GM19455 (cell line): ENCODE data around the gene NEU1.
"Not testable (repeated sequence)": the region's sequence is repeated elsewhere in the genome, so short reads cannot be mapped to it uniquely, and the experiment has no call there.

Experiments
- ATAC-seq: cut with Tn5 transposase; IDR thresholded peaks from one replicate; pipeline ENCODE4 v1.9.1; 2021; ENCODE audit not compliant: unreplicated experiment

Gene NEU1

DNA sequence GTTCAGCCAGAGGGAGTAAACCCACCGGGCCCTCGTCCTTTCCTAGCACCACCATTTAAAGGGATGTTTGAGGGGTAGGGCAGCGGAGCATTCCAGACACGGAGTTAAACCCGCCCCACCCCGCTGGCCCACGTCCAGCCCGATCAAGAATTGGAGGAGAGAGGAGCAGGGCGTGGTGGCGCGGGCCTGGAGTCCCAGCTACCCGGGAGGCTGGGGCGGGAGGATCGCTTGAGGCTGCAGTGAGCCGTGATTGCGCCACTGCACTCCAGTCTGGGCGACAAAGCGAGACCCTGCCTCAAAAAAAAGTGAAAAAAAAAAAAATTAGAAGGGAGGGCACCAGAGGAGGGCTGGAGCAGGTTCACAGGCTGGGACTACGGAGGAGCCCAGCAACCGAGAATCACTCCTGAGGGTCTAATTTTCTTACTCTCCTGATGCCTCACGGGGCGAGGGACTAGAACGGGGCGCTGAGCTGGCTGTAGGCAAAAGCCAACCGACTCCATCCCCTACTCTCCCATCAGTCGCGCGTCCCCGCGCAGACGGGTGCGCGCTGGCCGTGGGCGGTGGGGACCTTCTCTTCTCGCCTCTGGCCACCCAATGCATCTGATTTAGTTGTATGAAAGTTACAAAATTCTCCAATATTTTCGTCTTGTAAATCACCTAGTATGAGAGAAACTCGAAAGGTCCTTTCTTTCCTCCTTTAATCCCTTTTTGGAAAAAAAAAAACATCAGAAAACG is 41.2 kb downstream of the NEU1 start:
- peak; percentile 57 for ATAC-seq

DNA sequence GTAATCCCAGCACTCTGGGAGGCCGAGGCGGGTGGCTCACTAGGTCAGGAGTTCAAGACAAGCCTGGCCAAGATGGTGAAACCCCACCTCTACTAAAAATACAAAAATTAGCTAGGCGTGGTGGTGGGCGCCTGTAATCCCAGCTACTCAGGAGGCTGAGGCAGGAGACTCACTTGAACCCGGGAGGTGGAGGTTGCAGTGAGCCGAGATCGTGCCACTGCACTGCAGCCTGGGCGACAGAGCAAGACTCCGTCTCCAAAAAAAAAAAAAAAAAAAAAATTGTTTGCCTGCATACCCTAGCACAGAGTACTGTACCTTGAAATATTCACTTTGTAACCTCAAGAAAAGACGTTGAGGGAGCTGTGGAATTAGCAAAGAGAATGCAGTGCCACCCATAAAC is 42.2 kb downstream of the NEU1 start:
- ATAC-seq: not testable (repeated sequence)

- ATAC-seq: no peak
Observed at GRCh38 chr6:31819871-31820299, 42.7 kb downstream of the NEU1 start.

GRCh38 chr6:31817929-31818511 is 44.6 kb downstream of the NEU1 start:
- ATAC-seq: not testable (repeated sequence)

DNA sequence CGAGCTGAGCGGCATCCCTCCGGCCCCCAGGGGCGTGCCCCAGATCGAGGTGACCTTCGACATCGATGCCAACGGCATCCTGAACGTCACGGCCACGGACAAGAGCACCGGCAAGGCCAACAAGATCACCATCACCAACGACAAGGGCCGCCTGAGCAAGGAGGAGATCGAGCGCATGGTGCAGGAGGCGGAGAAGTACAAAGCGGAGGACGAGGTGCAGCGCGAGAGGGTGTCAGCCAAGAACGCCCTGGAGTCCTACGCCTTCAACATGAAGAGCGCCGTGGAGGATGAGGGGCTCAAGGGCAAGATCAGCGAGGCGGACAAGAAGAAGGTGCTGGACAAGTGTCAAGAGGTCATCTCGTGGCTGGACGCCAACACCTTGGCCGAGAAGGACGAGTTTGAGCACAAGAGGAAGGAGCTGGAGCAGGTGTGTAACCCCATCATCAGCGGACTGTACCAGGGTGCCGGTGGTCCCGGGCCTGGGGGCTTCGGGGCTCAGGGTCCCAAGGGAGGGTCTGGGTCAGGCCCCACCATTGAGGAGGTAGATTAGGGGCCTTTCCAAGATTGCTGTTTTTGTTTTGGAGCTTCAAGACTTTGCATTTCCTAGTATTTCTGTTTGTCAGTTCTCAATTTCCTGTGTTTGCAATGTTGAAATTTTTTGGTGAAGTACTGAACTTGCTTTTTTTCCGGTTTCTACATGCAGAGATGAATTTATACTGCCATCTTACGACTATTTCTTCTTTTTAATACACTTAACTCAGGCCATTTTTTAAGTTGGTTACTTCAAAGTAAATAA is 45.3 kb downstream of the NEU1 start:
- not testable (repeated sequence) for ATAC-seq

DNA sequence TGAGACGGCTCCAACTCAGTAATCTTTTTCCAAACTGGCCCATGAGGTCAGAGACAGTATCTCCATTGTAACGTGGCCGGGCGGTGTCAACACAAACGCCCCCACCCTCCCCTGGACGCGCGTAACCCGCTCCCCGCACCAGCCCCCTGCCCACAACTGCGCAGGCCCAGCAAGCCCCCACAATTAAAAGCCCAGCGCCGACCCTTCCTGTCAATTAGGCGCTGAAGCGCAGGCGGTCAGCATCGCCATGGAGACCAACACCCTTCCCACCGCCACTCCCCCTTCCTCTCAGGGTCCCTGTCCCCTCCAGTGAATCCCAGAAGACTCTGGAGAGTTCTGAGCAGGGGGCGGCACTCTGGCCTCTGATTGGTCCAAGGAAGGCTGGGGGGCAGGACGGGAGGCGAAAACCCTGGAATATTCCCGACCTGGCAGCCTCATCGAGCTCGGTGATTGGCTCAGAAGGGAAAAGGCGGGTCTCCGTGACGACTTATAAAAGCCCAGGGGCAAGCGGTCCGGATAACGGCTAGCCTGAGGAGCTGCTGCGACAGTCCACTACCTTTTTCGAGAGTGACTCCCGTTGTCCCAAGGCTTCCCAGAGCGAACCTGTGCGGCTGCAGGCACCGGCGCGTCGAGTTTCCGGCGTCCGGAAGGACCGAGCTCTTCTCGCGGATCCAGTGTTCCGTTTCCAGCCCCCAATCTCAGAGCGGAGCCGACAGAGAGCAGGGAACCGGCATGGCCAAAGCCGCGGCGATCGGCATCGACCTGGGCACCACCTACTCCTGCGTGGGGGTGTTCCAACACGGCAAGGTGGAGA is 47.4 kb downstream of the NEU1 start, which contains the start of the genes HSPA1A and HSPA1L:
TSS of gene HSPA1A (plus strand) at position 519 of the 814 bp plus-strand sequence. CDS start at position 733, 214 bp downstream.
TSS of gene HSPA1L (minus strand) at position 259 of the 814 bp plus-strand sequence. CDS start 3,311 bp downstream, outside the sequence.
- ATAC-seq: no peak

DNA sequence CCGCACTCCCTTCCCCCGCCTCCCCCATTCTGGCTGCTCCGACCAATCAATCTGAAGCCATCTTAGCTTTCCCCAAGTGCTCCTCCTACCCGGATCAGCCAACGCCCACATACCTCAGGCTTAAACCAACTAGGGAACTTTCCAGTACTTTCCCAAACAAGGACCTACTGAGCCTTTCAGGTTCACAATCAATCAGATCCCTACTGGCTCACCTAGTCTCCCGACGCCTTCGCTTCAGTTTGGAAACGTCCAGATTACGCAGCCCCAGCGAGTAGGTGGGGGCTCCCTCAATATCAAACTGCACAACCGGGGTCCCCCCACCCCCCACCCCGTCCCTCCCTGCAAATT is 48.0 kb downstream of the NEU1 start:
- ATAC-seq: no peak

DNA sequence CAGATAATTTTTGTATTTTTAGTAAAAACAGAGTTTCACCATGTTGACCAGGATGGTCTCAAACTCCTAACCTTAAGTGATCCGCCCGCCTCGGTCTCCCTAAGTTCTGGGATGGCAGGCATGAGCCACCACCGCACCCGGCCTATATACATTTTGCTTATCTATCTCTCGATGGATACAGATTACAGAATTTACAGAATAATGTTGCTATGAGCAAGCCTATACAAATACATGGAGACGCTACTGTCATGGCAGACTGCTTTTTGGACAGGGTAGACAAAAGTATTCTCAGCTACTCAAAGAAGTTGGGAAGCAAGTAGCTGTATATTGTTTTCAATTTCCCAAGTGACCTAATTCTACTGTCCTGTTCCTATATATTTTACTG is 49.2 kb downstream of the NEU1 start:
- ATAC-seq: no peak

DNA sequence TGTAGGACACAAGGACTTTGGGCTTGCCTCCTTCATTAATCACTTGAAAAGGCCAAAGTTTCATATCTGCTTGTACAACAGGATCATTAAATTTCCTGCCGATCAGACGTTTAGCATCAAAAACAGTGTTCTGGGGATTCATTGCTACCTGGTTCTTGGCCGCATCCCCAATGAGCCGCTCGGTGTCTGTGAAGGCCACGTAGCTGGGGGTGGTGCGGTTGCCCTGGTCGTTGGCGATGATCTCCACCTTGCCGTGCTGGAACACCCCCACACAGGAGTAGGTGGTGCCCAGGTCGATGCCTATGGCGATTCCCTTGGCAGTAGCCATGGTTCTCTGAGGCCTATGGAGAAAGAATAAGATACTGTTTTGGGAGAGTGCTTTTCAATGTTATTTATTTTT is 51.0 kb downstream of the NEU1 start:
- no peak for ATAC-seq

GRCh38 chr6:31808599-31808998 is 54.0 kb downstream of the NEU1 start:
- ATAC-seq: not testable (repeated sequence)
